CD4-positive, alpha-beta T cell treated with Interleukin-12 subunit alpha and Interleukin-12 subunit beta, for 1 hour (primary cell): Measurements from ENCODE around the gene TEX29.

Experiments
- DNase-seq: peaks from one replicate; pipeline ENCODE4 v3.0.0-alpha.2; 2020

The TEX29 gene

DNA sequence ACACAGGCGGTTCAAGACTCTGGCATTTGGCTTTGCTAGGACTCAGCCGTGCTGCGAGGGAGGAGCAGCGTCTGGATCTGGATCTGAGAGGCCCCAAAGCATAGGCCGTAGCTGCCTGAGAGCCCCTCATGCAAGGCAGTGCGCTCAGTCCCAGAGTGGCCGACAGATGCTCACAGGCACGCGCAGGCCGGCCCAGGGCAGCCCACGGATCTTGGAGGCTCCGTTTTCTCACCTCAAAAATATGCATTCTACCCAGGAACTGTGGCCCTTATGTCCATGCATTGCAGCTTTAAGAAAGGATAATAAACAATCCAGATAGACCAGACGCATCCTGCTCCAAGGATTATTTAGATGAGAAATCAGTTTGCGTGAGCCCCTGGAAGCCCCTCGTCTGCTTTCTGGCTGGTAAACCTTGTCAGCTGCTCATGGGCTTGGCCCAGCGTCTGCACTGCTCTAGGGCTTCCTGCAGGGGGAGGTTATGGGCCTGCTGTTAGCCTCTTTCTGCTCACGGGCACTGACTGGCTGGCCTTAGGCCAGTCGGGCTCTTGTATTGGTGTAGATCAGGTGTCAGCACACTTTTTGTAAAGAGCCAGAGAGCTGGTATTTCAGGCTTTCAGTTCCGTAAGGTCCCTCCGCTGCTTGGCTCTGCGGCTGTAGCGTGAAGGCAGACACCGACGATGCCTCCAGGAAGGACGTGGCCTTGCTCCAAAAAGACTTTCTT lies 24.2 kb downstream of the TEX29 start:
- no peak for DNase-seq

GRCh38 chr13:111345682-111346081 lies 25.2 kb downstream of the TEX29 start:
- no peak for DNase-seq

DNA sequence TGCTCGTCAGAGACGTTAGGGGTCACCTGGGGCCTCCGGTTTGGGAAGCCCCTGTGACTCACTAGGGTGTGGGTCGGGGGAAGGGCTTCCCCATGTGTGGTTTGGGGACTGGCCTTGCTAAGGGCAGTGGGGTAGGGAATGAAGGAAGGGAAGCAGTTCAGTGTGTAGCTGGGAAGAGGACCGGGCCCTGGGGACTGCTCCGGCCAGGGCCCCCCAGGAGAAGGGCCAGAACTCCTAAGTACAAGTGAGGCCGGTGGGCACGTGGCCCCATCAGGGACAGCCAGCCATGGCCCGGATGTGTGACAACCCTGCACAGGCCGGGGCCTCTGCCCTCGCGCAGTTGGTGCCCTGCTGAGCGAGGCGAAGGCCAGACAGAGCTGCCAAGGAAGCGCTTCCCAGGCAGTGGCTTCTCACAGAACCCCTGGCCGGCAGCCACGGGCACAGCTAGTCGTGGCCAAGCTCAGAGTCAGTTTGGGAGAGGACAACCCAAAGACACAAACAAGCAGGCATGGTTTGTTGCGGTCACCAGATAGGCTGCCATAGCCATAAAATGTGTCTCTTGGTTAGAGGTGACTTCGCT lies 25.7 kb downstream of the TEX29 start:
- DNase-seq = no peak

- no peak for DNase-seq
These were observed 27.0 kb downstream of the TEX29 start for GRCh38 chr13:111347438-111347837.

DNA sequence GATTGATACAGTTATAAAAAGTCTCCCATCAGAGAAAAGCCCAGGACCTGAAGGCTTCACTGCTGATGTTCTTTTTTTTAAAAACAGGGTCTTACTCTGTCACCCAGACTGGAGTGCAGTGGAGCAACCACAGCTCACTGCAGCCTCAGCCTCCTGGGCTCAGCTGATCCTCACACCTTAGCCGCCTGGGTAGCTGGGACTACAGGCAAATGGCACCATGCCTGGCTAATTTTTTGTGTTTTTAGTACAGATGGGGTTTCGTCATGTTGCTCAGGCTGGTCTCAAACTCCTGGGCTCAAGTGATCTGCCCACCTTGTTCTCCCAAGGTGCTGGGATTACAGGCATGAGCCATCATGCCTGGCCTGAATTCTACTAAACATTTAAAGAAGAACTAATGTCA lies 33.1 kb downstream of the TEX29 start:
- no peak for DNase-seq

DNA sequence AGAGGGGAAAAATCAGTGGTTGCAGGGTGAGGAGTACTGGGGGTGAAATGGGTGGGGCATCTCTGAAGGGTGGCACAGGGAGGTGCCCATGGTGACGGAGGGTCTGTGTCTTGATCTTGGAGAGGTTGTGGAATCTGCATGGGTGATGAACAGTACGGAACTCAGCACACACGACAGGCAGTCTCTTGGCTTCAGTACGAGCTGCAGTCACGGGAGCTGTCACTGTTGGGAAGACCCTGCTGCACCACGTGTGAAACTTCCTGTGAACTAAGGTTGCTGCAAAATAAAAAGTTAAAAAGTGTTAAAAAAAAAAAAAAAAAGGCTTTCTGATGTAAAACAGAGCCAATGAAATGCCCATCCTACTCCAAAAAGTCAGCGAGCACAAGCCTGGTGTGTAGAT lies 34.3 kb downstream of the TEX29 start:
- no peak for DNase-seq

DNA sequence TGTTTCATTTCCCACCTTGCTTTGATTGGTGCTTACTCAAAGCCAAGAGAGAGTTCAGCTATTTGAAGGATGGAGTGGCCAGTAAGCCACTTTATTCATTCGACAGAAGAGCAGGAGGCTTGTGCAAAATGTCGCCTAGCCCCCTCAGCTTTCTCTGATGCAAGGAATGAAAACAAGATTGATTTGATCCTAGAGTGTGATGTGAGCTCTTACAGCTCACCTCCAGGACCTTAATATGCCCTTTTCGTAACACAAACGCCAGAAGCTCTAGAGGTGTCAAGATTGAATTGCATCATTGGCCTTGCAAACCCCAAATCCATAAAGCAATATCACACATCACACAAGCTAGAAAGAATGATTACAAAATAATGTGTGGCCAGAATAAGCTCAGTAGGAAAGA lies 36.4 kb downstream of the TEX29 start:
- no peak for DNase-seq

GRCh38 chr13:111359237-111359915 lies 38.9 kb downstream of the TEX29 start:
- DNase-seq = no peak

GRCh38 chr13:111359930-111360329 lies 39.5 kb downstream of the TEX29 start:
- no peak for DNase-seq

GRCh38 chr13:111360452-111360851 lies 40.0 kb downstream of the TEX29 start:
- DNase-seq = no peak

GRCh38 chr13:111361046-111361872 lies 40.8 kb downstream of the TEX29 start:
- no peak for DNase-seq

- no peak for DNase-seq
These were observed 41.6 kb downstream of the TEX29 start for GRCh38 chr13:111361873-111362648.

DNA sequence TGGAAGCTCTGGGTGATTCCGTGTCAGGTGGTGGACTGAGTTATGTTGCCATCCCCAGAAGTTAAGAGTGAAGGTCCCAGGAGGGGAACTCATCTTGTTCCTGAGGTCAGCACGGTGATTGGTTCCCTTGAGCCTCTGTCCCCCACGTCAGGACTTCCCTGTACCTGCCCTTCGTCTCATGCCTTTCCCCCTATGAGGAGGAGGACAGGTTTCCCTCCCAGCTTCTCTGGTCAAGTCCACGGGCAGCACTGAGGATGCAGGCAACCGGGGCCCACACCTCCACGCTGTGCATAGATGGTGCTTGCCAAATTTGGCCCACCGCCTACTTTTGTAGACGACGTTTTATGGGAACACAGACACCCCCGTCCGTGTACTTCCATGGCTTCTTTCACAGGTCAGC lies 42.7 kb downstream of the TEX29 start:
- DNase-seq = no peak

GRCh38 chr13:111363591-111363990 lies 43.1 kb downstream of the TEX29 start:
- DNase-seq = no peak

DNA sequence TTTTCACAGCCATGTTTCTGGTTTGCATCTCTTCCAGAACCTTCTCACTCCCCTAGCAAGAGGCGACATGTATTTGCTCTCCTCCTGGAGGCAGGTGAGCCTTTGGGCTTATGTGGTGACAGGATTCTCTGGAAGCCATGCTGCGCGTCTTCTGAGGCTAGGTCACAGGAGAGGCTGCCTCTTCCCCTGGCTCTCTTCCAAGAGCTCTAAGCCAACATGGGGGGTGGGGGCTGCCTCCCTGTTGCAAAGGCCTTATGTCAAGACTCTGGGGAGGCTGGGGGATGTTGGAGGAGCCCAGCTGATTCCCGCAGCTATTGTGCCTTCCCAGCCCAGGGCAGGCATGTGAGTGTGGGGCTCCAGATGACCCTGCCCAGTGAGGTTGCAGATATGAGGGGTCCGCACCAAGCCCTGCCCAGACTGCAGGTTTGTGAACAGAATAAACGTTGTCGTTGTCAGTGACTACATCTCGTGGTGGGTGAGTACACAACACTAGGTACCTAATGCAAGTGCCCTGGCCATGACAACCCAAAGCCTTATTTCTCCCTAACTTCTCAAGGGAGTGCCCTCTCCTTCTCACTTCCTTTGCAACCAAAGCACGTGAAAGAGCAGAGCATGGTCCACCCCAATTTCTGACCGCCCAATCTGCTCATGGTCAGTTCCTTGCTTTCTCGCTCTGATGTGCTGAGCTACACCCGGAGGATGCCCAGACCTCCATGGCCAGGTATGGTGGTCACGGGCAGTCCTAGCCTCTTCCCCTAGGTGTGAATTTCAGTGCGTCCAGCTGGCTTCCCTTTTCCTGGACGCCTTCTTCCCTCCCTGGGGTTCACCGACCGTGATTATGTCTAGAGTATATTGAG lies 44.9 kb downstream of the TEX29 start:
- no peak for DNase-seq

- DNase-seq = no peak
These were observed 46.9 kb downstream of the TEX29 start for GRCh38 chr13:111367340-111367739.

DNA sequence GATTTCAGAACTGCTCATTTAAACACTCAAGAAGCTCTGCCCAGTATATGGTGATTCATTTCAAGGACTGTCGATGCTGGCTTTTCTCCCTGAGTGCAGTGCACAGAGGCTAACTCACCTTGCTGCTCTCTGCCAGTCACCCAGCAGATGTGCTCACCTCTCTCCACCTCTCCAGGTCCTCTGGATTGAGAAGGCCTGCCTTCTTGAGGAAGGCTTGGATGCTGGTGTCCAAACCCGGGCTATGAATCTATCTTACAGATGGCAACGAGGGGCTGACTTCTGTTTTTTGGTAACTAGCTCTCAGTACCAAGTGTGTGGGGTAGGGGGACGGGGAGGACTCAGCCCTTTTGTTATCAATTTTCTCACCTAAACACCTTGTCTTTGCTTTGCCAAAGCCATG lies 47.6 kb downstream of the TEX29 start:
- DNase-seq = no peak

DNA sequence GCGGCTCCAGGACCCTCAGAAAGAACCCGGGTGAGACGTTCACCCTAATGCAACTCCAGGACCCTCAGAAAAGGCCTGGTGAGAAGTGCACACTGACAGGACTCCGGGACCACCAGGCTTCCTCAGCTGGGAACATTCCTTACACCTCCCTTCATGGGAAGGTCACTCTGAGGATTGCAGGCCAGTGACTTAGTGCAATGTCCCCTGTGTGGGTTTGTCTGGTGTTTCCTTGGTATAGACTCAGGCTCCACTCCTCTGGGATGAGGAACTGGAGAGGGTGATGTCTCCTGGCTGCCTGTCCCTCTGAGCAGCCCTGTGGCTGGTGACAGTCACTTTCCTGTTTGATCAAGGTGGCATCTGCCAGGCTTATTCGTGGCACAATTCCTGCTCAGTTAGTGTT lies 49.7 kb downstream of the TEX29 start:
- DNase-seq = no peak

DNA sequence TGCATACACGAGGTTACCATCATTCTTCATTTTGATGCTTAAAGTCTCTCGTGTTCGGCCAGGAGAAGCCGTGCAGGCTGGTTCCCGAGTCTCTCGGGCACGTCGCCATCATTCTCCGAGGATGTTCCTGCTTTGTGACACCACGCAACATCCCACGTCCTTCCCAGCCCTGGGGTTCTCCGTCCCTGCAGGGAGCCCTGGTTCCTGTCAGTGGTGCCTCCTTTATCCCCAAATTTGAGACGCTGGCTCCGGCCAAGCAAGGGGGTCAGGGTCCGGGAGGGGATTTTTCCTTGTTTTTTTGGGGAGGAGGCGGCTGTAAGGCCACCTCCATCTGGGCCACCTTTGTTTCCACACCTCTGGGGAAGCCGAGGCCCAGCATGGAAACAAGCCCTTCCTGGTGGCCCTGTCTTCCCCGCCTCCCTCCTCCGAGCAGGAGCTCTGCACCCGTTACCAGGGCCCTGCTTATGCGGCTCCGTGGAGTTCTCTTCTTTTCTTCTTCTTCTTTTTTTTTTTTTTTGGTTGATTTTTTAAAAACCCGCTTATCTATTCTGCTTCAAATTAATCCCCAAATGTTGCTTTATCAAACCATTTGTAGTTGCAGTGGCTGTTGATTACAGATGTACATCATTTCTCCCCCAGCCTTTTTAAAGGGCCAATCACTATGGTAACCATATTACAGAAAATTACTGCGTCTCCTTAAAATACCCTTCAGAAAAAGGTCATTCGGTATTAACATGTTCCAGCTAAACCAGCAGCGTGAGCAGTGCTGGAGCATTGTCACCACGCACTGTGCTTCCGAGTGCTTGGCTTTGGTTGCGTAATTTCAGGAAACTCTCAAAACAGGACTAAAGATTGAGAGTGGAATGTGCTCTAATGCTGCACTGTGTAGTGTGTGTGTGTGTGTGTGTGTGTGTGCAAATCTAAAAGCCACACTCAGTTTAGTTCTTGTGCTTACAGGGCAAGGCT lies 50.4 kb downstream of the TEX29 start:
- no peak for DNase-seq

GRCh38 chr13:111371720-111372119 lies 51.3 kb downstream of the TEX29 start:
- no peak for DNase-seq
